GM19238 (cell line): ENCODE data around the gene FRMD8.

Experiments
- DNase-seq: peaks from one replicate; pipeline ENCODE4 v3.0.0; 2011; ENCODE audit warnings: low spot score; ENCODE audit not compliant: insufficient read length

The FRMD8 gene

GRCh38 chr11:65392899-65393298 is 6.5 kb downstream of the FRMD8 start:
- DNase-seq = no peak

GRCh38 chr11:65393513-65394079 is 7.2 kb downstream of the FRMD8 start:
- no peak for DNase-seq

GRCh38 chr11:65394125-65394536 is 7.7 kb downstream of the FRMD8 start:
- DNase-seq = no peak

GRCh38 chr11:65395961-65396530 is 9.6 kb downstream of the FRMD8 start:
- no peak for DNase-seq

GRCh38 chr11:65396769-65397745 is 10.6 kb downstream of the FRMD8 start:
- DNase-seq = no peak

GRCh38 chr11:65398362-65398910 is 12.0 kb downstream of the FRMD8 start:
- DNase-seq = no peak

- DNase-seq = no peak
Measured at GRCh38 chr11:65399249-65399648, 12.8 kb downstream of the FRMD8 start.

- DNase-seq = no peak
Measured at GRCh38 chr11:65399845-65400244, 13.4 kb downstream of the FRMD8 start.

- DNase-seq = no peak
Measured at GRCh38 chr11:65400307-65401072, 14.1 kb downstream of the FRMD8 start.

GRCh38 chr11:65401073-65401802 is 14.8 kb downstream of the FRMD8 start:
- DNase-seq = no peak

GRCh38 chr11:65401803-65402248 is 15.4 kb downstream of the FRMD8 start:
- no peak for DNase-seq

GRCh38 chr11:65402790-65403189 is 16.4 kb downstream of the FRMD8 start:
- DNase-seq = no peak

- no peak for DNase-seq
Measured at GRCh38 chr11:65403607-65404121, 17.2 kb downstream of the FRMD8 start.

- DNase-seq = no peak
Measured at GRCh38 chr11:65404210-65404609, 17.8 kb downstream of the FRMD8 start.

- DNase-seq = no peak
Measured at GRCh38 chr11:65404638-65405339, 18.4 kb downstream of the FRMD8 start.

- no peak for DNase-seq
Measured at GRCh38 chr11:65410936-65411680, 24.7 kb downstream of the FRMD8 start.

- DNase-seq = no peak
Measured at GRCh38 chr11:65411681-65412070, 25.2 kb downstream of the FRMD8 start.

GRCh38 chr11:65412271-65413076 is 26.0 kb downstream of the FRMD8 start:
- DNase-seq = no peak
